Peyer's patch (tissue), 4 donors: ENCODE results near the gene B4GALT3.
A peak's percentile ranks its signal among the peaks of the same experiment; 100 is the strongest.

Source experiments
- CTCF ChIP-seq, 6 experiments: fragments of 450-650 bp in 4 of 6; fragments of 200-600 bp in 2 of 6; sonication (generic) in 1 of 6; IDR thresholded peaks; one replicate each; pipeline ENCODE4 v1.5.1; 2017 to 2019; ENCODE audit warnings: antibody characterized with exemption in 6 of 6, mild to moderate bottlenecking in 3 of 6, moderate library complexity in 1 of 6
- POLR2A ChIP-seq, 2 donors: fragments of 450-650 bp; IDR thresholded peaks; one replicate each; pipeline ENCODE4 v1.5.1; 2017; ENCODE audit warnings: antibody characterized with exemption in 2 of 2, mild to moderate bottlenecking in 2 of 2, moderate library complexity in 2 of 2

GRCh38 chr1:161165742-161166668, 11.3 kb downstream of the B4GALT3 start, which contains the start of gene PPOX:
- TF ChIP-seq CTCF (IDR thresholded peaks at IDR 0.05) (peak in 5 of 6 experiments; percentile 30 to 50 (median 45)), POLR2A (IDR thresholded peaks at IDR 0.05) (peak; percentile 35 to 54)
